HG02840 (cell line): Measurements from ENCODE around the gene SERPINB1.
"Not testable (repeated sequence)": the region's sequence is repeated elsewhere in the genome, so short reads cannot be mapped to it uniquely, and the experiment has no call there.

Source experiments
- ATAC-seq: cut with Tn5 transposase; IDR thresholded peaks from one replicate; pipeline ENCODE4 v1.9.1; 2021; ENCODE audit warnings: mild to moderate bottlenecking, moderate library complexity, moderate number of reproducible peaks; ENCODE audit not compliant: unreplicated experiment, low FRiP score

Gene SERPINB1

DNA sequence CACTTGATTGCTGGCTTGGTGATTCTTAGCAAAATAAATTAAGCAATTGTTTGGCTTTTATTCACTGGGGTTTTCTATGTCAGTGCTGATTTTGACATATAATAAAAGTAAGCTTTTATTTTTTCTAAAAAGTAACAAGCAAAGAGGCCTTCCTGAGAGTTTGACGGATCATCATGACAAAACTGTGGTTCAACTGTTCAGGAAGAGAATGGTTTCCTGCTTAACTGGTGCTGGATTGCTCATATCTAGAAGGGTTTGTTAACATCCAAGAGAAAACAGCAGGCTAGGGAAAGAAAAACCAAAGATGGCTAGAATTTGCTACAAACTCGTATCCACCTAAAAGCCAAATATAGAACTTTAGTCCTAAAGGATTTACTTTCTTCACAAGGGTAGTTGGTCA lies 21.2 kb downstream of the SERPINB1 start:
- no peak for ATAC-seq

DNA sequence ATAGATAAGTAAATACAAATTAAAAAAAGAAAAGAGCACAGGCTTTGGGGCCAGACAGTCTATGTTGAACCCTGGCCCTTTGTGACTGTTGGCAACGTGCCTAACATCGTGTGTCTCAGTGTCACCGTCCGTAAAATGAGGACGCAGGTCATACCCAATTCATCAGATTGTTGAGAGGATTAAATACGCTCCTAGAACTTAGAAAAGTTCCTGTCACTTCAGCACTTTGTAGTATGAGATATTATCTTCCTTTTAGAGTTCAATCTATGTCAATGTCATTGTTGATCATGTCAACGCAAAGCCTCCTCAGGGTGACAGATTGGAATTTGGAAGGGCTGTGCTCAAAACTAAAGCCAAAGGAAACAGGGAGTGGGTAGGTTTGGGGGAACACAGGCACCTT lies 21.7 kb downstream of the SERPINB1 start:
- ATAC-seq, result no peak

DNA sequence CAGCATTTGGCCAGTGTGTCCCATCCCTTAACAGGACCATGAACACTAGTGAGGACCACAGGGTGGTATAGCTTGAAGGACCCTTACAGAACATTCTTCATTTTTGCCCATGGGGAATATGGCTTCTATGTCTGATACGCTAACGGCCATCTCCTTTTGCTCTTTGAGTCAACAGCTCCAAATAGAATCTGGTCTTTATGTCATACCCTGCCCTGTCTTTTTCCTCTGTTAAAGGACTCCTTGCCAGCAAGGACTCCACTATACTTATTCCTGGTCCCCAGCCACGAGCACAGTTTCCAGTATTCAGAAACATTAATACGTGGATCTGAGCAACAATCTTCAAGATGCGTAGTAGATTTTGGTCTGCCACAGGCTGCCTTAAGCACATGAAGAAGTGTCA lies 22.5 kb downstream of the SERPINB1 start:
- no peak for ATAC-seq

DNA sequence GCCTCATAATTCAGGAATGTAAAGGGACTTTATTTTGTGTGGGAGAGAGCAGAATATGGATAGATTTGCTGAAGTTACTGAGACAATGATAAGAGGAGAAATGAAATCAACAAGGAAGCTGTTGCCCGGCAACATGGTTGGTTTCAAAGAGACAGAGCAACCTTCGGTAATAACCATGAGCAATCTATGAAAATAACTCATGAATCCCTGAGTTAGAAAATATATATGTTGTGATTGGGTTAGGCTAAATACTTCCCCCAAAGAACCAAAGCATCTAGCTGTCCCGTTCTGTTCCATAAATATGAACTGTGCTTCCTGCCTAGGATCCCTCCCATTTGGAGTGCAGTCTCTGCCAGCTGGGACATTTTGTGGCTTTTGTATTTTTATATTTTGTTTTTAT lies 23.1 kb downstream of the SERPINB1 start:
- no peak for ATAC-seq

DNA sequence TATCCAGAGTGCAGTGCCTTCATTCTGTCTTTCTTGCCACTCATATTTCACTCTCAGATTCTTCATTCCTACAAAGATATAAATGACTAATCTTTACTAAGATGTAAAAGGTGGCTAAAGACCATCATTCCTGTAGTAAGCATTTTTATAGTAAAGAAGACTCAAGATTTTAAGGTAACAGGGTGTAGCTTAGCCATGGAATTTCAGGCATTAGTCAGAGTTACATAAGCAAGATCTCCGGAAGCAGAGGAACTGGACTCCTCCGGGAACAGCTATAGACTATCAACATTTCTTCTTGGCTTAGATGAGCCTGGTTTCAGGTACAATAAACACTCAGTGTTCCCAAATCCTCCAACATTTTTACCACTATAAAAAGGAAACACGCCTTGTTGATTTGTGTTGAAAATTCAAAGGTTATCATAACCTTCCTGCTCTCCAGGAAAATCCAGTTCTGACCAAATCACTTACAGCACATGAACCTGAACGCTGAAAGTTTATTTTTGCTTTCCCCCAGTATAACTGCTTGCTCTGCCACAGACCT lies 23.7 kb downstream of the SERPINB1 start:
- no peak for ATAC-seq

DNA sequence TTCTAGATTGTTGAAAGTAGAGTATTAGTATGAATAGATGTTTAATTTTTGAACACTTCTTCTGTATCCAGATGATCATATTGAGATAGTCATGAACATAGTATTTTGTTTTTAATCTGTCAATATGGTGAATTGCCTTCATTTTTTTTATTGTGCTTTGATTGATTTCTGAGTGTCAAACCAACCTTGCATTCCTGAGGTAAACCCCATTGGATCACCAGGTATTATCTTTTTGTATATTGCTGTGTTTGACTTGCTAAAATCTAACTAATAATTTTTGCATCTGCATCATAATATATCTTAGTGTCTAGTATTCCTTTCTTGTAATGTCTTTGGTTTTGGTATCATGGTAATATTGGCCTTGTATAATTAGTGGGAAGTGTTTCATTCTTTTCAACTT lies 25.5 kb downstream of the SERPINB1 start:
- no peak for ATAC-seq

DNA sequence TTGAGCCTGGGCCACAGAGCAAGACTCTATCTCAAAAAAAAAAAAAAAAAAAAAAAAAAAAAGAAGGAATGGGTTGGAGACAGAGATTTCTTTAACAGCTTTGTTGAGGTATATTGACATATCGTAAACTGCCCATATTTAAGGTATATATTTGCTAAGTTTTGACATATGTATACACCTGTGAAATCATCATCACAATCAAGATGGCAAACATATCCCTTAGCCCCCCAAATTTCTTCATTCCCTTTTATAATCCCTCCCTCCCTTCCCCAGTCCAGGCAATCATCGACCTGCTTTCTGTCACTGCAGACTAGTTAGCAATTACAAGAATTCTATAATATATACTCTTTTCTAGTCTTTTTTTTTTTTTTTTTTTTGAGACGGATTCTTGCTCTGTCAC lies 29.0 kb downstream of the SERPINB1 start:
- ATAC-seq, result no peak

DNA sequence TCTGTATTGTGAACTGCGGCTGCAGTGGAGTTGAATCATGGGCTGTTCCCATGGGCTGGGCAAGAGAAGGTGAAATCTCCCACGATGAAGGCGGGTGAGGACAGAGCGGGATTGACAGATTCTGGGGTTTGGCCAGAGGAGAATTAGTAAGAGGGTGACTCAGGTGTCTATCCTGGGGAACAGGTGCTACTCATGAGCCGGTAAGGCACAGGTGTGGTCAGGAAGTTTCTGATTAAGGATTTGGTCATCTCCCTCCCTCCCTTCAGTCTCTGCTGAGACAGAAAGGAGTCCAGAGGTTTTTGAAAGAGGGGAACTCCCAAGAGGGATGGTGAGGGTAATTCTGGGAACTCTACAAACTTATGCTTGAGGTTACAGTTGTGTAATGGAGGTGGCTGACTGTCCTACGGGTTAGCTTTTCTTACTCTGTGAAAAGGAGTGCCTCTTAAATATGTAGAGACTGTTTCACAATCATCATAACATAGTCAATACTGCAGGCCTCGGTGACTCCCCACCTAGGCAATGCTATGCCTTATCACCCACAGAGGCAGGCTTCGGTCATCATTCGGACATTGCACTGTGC lies 31.5 kb downstream of the SERPINB1 start:
- no peak for ATAC-seq

DNA sequence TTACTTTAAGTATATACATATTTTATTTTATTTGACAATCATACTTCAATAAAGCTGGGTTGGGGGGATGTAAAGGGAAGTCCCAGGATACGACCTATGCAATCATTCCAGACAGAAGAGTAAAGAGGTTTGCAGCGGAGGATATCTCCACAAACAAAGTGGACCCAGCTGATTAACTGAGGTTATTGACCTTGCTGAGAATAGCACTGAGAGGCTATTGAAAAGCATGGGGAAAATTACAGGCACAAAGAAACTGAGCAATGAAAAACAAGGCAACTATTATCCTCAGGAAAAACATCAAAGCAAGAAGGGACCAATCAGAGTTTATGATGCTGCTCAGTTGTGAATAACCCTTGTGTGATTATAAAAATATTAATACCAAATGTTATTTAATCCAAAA lies 32.6 kb downstream of the SERPINB1 start:
- ATAC-seq, result no peak

DNA sequence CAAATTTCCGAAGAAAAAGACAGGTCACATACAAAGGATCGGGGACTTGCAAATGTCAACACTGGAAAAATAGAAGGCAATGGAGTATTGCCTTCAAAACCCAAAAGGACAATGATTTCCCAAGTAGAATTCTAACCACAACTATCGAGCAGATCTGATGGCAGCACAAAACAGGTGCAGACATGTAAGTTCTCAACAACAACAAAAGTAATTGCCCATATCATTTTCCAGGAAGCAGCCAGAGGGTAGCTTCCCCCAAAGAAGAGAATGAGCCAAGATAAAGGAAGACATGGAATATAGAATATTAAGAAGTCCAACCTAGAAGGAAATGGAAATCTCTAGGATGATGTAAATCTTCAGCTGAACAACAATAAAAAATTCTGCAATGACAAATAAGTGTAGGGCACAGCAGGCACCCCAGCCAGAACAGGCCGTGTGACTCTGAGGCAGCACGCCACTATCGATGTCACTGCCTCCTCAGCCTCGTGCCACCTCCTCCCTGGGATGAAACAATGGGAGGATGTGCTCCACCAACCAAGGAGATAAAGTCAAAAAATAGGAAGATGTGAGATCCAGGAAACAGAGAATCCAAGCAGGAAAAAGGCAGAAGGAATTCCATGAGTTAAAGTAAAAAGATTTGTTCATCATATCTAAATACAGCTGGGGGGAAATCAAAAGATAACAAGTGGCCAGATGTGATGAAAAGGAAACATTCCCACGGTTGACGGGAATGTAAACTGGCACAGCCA lies 34.1 kb downstream of the SERPINB1 start:
- no peak for ATAC-seq

DNA sequence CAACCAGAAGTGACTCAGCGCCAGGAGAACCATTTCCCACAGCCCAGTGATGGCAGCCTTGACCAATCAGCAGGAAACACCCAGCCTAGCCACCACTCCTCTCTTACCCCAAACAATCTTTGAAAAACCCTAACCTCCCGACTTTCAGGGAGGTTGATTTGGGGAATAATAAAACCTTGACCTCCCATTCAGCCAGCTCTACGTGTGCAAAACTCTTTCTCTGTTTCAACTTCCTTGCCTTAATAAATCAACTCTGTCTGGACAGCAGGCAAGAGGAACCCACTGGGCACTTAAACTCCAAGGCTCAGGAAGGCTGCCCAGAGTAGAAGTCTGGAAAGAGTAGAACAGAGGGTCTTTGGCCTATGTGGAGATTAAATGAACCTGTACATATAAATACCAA lies 35.0 kb downstream of the SERPINB1 start:
- ATAC-seq, result no peak

DNA sequence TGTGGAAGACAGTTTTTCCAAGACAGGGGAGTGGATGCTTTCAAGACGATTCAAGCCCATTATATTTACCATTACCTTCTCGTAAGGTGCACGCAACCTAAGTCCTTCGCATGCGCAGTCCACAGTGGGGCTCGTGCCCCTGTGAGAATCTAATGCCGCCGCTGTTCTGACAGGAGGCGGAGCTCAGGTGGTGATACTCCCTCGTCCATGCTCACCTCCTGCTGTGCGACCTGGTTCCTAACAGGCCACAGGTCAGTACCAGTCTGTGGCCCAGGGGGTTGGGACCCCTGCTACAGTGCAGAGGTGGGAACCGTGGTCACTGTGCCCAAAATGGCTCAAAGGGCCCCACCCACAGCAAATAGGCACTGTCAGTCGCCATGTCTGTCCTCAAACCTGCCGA lies 36.6 kb downstream of the SERPINB1 start:
- ATAC-seq, result no peak

DNA sequence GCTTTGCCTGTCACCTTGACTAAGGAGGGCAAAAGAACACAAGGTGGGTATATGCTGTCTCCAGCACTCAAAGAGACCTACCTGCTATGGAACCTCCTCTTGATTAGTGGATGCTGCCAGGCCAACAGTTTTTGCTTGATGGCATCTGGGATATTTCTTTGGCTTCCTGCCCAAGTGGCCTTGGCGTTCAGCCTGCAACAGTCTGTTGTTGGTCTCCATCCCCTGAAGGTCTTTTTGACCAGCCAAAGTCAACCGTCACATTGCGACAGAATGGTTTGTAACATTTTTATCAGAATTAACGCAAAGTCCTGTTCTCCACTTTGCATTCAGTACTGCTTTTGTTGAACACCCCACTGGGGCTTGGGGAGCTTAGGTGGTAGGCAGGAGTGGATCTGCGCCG lies 37.1 kb downstream of the SERPINB1 start:
- no peak for ATAC-seq

DNA sequence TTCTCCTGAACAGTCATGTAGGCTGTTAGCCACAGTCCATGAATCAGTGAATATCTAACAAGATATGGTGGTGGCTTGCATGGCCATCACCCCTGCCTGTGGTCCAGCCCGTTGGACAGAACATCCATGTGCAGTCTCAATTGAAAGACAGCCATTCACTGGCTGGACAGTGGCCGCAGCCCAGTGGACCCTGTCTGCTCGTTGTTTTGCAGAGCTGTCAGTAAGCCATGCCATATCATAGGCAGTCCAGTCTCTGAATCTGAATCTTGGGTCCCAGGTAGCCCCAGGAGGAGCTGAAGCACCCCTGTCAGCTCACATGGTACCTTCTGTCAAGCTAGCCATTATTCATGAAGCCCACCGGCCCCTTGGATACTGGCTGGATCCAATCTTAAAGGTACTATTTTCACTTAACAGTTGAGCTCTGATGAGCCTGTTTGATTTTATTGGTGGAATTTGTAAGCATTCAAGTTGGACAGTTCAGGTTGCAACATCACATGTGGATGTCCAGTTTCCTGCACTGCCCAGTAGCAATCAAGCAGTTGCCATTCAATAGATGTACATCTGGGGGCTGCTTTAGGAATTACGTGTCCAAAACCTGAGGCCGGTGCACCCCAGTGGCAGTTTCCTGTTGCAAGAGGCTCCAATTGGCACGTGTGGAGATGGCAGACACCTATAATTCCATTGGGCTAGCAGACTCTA lies 37.8 kb downstream of the SERPINB1 start:
- no peak for ATAC-seq

DNA sequence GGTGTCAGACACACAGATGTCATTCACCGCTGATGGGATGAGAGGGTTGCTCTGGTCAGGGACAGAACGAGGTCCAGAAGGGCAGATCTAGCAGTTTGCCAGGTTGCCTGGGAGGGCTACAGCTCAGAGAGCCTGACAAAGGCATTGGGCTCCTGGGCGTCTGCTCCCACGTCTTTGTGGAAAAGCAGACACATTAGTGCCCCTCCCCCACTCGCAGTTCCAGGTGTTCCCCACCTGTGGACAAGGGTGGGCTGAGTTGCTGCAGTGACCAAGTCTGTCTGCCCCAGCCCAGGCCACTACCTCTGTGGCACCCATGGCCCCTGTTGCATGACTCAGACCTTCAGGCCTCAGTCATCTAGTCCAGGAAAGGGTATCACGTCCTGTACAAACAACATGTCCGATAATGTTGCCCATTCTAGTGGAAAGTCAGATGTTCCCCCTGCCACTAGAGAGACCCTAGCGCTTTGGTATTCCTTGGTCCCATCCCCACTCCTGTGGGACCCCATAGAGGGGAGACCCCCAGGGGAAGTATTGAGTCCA lies 39.1 kb downstream of the SERPINB1 start:
- ATAC-seq, result no peak

DNA sequence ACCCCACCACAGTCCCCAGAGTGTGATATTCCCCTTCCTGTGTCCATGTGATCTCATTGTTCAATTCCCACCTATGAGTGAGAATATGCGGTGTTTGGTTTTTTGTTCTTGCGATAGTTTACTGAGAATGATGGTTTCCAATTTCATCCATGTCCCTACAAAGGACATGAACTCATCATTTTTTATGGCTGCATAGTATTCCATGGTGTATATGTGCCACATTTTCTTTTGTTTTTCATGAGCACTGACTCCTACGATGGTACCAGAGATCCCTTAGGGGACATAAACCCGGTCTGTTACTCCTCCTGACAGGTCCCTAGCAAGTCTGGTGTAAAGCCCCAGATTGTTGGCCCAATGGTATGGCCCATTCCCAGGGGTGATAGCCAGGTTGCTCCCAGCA lies 40.0 kb downstream of the SERPINB1 start:
- not testable (repeated sequence) for ATAC-seq

DNA sequence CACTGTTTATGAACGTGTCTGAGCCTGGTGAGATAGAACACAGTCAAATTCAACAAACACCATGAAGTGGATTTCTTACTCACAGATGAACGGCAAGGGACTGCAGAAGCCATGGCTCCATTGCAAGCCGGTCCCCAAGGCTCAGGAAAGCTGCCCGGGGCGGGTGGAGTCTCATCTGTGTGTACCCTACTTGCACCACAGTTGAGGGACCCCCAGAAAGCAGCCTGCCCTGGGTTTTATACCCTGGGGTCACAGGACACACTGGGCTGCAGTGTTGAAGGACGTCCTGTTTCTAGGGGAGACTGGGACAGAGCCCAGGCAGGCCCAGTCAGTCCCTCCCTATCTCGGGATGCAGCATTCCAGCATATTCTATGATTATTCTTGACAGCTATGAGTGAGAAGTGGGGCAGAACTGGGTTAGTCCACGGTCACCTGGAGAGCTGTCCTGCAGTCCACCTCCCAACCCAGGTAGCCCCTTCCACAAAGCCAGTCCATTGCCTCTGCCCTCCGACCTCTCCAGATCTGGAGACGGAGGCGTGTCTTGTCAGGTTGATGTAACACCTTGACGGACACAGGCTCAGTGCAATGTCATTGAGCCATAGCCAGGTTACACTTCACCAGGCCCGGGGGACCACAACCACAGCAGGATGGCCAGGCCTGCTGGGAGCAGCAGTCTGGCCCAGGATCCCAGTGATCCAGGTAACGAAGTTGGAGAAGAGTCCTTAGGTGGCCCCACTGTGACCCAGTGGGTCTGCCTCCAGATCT lies 40.9 kb downstream of the SERPINB1 start:
- no peak for ATAC-seq

DNA sequence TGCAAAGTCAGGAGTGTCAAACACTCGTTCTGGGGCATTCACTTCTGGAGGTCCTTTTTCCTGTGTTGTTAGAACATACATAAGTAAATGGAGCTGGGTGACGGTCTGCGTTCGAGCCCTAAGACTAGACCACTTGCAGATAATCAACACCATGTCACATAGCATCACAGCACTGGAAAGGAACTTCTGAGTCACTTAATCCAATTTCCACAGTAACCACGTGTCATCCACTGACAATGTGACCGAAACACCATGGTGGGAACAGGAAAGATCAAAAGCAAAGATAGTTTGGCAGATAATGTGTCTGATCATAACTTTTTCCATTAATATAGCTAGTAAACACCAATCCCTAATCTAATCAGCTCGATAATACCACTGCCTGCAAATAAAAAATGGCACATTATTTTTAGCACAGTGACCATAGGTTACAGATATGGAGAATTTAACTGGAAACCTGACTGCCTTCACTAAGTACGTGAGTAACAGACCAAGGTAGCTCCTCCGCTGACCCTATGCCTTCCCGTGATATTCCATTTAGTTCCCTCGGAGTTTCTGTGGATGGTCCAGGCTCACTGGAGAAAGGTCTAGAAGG lies 41.6 kb downstream of the SERPINB1 start:
- ATAC-seq, result no peak

DNA sequence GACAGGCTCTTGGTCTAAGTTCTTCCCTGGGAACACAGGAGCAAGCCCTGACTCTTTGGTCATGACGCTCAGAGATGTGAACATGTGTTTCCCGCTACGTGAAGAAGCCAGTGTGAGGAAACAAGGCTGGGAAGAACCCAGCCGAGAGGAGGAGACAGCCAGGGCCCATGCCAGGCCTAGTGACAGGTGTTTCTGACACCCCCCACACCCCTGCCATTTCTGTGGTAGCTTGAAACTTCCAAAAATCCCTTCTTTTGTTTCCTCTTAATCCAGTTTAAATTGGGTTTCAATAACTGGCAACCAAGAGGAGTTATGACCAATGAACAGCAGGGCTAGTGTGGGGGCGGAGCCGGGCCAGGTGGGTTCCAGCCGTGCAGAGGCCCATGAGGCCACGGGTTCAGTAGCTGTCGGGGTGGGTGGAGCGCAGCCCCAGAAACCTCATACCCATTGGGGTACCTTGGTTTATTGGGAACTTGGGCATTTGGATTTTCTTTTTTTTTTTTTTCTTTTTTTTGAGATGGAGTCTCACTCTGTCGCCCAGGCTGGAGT lies 43.0 kb downstream of the SERPINB1 start:
- ATAC-seq, result no peak

DNA sequence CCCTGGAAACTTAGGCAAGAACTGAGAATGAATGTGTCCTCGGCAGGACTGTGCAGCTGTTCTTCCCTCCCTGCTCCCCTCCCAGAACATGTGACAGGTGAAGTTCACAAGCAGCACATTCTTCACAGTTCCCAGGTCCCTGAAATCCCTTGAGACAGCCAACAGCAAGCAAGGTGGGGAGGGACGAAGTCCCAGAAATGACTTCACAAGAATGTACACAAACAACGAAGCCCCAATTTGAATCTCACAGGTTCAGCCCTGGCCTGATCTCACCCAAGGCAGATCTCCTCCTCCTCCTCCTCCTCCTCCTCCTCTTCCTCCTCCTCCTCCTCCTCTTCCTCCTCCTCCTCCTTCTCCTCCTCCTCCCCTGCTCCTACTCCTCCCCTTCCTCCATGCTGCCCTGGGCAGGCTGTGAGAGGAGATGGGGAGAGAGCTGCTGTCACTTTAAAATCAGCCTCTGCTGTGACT lies 44.1 kb downstream of the SERPINB1 start:
- no peak for ATAC-seq
